ENCODE measurements around the gene C15orf62. TPM values are rescaled to one million over a fixed set of nuclear protein-coding genes. Genes with fewer than 3 reads are reported as not detected.

Gene C15orf62
- total RNA-seq, 4 donors from 2014 or later: 6.8 to 25.2 (median 19.6) TPM

DNA sequence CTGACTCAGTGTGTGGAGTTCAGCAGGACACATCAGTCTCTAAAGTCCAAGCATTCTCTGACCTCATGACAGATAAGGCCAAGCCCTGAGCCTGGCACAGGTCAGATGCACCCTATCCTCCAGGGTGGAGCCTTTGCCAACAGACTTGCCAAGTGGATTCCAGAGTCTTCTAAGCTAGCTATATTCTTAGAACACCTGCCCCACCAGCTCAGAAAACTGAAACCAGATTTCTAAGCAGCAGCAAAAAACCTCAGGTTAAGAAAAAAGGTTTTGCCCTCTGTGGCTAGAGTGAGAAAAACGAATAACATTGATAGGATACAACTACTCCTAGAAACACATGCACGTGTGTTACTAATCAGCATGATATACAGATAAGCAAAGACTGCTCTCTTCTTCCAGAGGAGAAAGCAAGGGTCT, 26.3 kb upstream of the C15orf62 start:
- no peaks in the 10 kb centered on the region for H3K4me1 ChIP-seq
- no peaks in the 10 kb centered on the region for H3K9me3 ChIP-seq
- peaks cover 66% of the 10 kb centered on the region for H3K36me3 ChIP-seq
- TF ChIP-seq POLR2AphosphoS5 (IDR thresholded peaks at IDR 0.05) (no peak), EP300 (IDR thresholded peaks at IDR 0.05) (no peak), POLR2A (IDR thresholded peaks at IDR 0.05) (no peak)
- TF ChIP-seq, protein P1, sequence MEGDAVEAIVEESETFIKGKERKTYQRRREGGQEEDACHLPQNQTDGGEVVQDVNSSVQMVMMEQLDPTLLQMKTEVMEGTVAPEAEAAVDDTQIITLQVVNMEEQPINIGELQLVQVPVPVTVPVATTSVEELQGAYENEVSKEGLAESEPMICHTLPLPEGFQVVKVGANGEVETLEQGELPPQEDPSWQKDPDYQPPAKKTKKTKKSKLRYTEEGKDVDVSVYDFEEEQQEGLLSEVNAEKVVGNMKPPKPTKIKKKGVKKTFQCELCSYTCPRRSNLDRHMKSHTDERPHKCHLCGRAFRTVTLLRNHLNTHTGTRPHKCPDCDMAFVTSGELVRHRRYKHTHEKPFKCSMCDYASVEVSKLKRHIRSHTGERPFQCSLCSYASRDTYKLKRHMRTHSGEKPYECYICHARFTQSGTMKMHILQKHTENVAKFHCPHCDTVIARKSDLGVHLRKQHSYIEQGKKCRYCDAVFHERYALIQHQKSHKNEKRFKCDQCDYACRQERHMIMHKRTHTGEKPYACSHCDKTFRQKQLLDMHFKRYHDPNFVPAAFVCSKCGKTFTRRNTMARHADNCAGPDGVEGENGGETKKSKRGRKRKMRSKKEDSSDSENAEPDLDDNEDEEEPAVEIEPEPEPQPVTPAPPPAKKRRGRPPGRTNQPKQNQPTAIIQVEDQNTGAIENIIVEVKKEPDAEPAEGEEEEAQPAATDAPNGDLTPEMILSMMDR (IDR thresholded peaks at IDR 0.05): no peak
- 75% methylated on average over 2 of the region's 2 CpGs for WGBS
- no peak overlapping the region for H3K27ac ChIP-seq
- no peak overlapping the region for H3K4me3 ChIP-seq
- DNase-seq (ENCODE audit: low spot score in 2 of 2): peak; percentile 28 to 29
- H3K27me3 ChIP-seq: no peaks in the 10 kb centered on the region

DNA sequence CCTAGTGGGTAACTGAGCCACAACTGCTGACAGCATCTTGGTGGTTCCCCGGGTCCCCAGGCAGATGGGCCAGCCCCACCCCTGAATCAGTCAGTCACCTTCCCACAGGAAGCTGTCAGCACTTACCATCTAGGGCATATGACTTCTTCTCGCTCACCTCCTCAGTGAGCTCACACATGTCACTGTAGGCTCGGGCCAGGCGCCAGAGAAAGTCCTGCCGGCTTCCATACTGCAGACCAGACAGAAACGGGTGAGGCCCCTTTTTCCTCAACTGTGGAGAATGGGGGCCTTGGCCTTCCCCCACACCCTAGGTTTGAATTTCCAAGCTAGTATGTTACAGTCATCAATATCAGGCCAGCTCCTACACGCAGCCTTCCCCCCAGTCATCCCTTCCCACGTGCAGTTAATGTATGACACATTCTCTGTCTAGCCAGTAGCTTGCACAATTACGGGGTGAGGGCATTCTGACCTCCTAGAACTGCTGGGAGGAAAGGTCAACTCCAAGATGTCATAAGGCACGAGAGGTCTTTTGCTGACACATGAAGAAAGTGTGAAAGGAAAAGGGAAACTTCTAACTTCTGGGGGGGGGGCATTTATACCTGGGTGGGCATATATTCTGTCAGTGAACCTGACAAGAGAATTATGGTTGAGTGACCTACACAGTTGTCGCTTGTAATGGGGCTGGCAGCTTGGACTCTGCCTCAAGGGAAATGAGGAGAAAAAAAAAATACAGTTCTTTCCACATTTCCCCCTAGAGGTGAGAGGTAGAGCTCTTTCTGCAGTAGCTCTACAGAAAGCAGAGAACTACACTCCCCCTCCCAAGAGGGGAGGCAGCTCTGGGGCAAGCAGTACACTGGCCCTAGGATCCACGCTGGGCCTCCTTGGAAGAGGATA, 25.6 kb upstream of the C15orf62 start:
- 74% methylated on average over 12 of the region's 12 CpGs for WGBS
- H3K27ac ChIP-seq: no peak overlapping the region
- TF ChIP-seq, protein P1 (IDR thresholded peaks at IDR 0.05): no peak
- TF ChIP-seq POLR2AphosphoS5 (IDR thresholded peaks at IDR 0.05) (no peak), EP300 (IDR thresholded peaks at IDR 0.05) (no peak), POLR2A (IDR thresholded peaks at IDR 0.05) (no peak)
- peak; percentile 46 to 48 for DNase-seq (ENCODE audit: low spot score in 2 of 2)
- H3K4me1 ChIP-seq: no peaks in the 10 kb centered on the region
- H3K4me3 ChIP-seq: no peak overlapping the region
- peaks cover 66% of the 10 kb centered on the region for H3K36me3 ChIP-seq
- no peaks in the 10 kb centered on the region for H3K27me3 ChIP-seq
- H3K9me3 ChIP-seq: no peaks in the 10 kb centered on the region

DNA sequence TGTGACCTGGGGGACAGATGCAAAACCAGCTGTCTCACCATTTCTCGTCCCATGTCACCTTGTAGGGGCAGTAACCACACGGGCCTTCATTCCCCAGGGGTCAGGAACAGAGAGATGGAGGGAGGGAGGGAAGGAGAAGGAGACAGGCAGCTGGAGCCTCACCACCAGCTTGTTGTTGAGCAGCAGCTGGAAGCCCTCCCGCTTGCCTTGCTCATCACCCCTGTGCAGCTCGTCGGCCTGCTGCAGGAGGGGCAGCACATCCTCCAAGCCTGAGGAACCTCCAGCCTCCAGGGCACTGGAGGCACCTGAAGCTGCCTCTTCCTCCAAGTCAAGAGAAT, 25.0 kb upstream of the C15orf62 start:
- peaks cover 66% of the 10 kb centered on the region for H3K36me3 ChIP-seq

DNA sequence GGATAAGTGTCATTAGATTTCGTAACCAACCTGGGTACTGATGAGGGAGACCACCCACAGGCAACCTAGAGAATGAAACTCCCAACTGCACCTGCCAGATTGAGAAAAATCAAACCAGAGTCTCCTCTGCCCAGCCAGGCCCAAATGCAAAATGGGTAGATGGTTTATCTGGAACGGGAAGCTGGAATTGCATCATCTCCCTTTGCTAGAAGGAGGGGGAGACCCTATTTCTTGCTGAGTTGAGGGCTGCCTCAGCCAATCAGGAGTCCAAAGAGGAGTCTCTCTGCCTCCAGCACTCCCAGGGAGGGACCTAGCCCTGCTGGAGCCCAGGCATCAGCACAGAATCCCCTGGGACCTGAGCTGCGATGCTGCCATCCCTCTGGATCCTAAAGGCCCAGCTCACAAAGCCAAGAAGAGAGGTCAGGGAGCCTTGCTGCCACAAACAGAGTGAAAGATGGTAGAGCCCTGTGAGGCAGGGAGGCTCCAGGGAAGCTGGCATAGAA, 22.8 kb upstream of the C15orf62 start:
- Histone ChIP-seq H3K4me3 (no peak overlapping the region), H3K27ac (no peak overlapping the region), H3K9me3 (no peaks in the 10 kb centered on the region), H3K4me1 (no peaks in the 10 kb centered on the region), H3K27me3 (no peaks in the 10 kb centered on the region), H3K36me3 (peaks cover 64% of the 10 kb centered on the region)
- 69% methylated on average over 3 of the region's 3 CpGs for WGBS
- DNase-seq (ENCODE audit: low spot score in 2 of 2): peak in 1 of 2 donors; percentile 40
- TF ChIP-seq, protein P1 (IDR thresholded peaks at IDR 0.05): no peak
- TF ChIP-seq EP300 (IDR thresholded peaks at IDR 0.05) (no peak), POLR2AphosphoS5 (IDR thresholded peaks at IDR 0.05) (no peak), POLR2A (IDR thresholded peaks at IDR 0.05) (no peak)

More for the DNA sequence above, 25.0 kb upstream of the C15orf62 start:
- no peaks in the 10 kb centered on the region for H3K4me1 ChIP-seq
- no peaks in the 10 kb centered on the region for H3K9me3 ChIP-seq
- H3K4me3 ChIP-seq: no peak overlapping the region
- DNase-seq (ENCODE audit: low spot score in 2 of 2): peak; percentile 21 to 54
- H3K27ac ChIP-seq: no peak overlapping the region
- no peaks in the 10 kb centered on the region for H3K27me3 ChIP-seq
- TF ChIP-seq, protein P1 (IDR thresholded peaks at IDR 0.05): no peak
- TF ChIP-seq EP300 (IDR thresholded peaks at IDR 0.05): no peak
- no peak for TF ChIP-seq POLR2AphosphoS5 (IDR thresholded peaks at IDR 0.05)
- TF ChIP-seq POLR2A (IDR thresholded peaks at IDR 0.05): no peak
- 77% methylated on average over 5 of the region's 5 CpGs for WGBS

Measured in suprapubic skin (tissue), 4 donors.